HEK293 (cell line): ENCODE results near the gene SGF29.
"Not testable (repeated sequence)": the region's sequence is repeated elsewhere in the genome, so short reads cannot be mapped to it uniquely, and the experiment has no call there.

Experiments used
- CTCF ChIA-PET: fragments of 350-600 bp; formaldehyde crosslinking; extraction: SDS; loops from one replicate; lab custom pipeline; 2021; ENCODE audit warnings: antibody characterized with exemption; lab: Yijun Ruan, JAX
- POLR2A ChIA-PET: fragments of 300-600 bp; formaldehyde crosslinking; extraction: SDS; loops from one replicate; lab custom pipeline; 2020; ENCODE audit warnings: antibody characterized with exemption, inconsistent platforms; lab: Yijun Ruan, JAX
- H3K27ac ChIP-seq: fragments of 200-500 bp; sonication (Bioruptor generic); 2 replicates; pipeline ENCODE4 v1.5.1; 2014; ENCODE audit warnings: low read depth, low read length, control low read depth, inconsistent platforms; ENCODE audit errors: extremely low read depth
- H3K36me3 ChIP-seq, 2 experiments: fragments of 200-500 bp in 1 of 2; sonication (Bioruptor generic) in 1 of 2; 1 replicate in 1 of 2; 2 replicates in 1 of 2; pipeline ENCODE4 v1.5.1; 2014 to 2017; ENCODE audit warnings: inconsistent platforms in 2 of 2, low read length in 2 of 2; ENCODE audit not compliant: control insufficient read depth in 2 of 2, insufficient read depth in 1 of 2
- H3K4me1 ChIP-seq: fragments of 200-500 bp; sonication (Bioruptor generic); 2 replicates; pipeline ENCODE4 v1.5.1; 2014; ENCODE audit warnings: mild to moderate bottlenecking, low read length, inconsistent platforms; ENCODE audit not compliant: control insufficient read depth, insufficient read depth
- H3K4me3 ChIP-seq: 2 replicates; pipeline ENCODE4 v1.5.1; 2011; ENCODE audit warnings: low read depth, mild to moderate bottlenecking, control low read depth, low read length, moderate library complexity
- H3K9me3 ChIP-seq: fragments of 200-500 bp; sonication (Bioruptor generic); 2 replicates; pipeline ENCODE4 v1.5.1; 2014; ENCODE audit warnings: low read depth, low read length, inconsistent platforms; ENCODE audit not compliant: control insufficient read depth, insufficient read depth
- EGR2 ChIP-seq: fragments of 450-650 bp; formaldehyde crosslinking; IDR thresholded peaks from 2 replicates; pipeline ENCODE4 v1.5.1; 2016; ENCODE audit warnings: low read depth, missing biosample characterization, missing genetic modification characterization
- GLIS1 ChIP-seq: fragments of 450-650 bp; formaldehyde crosslinking; IDR thresholded peaks from 2 replicates; pipeline ENCODE4 v1.5.1; 2016; ENCODE audit warnings: missing biosample characterization, missing genetic modification characterization
- HOXA7 ChIP-seq: sonication (generic); formaldehyde crosslinking; IDR thresholded peaks from 2 replicates; pipeline ENCODE4 v1.8.1; 2022; ENCODE audit warnings: missing genetic modification reagents, borderline replicate concordance
- ZFHX2 ChIP-seq: fragments of 450-650 bp; formaldehyde crosslinking; conservative IDR thresholded peaks from 2 replicates; pipeline ENCODE4 v1.5.1; 2016; ENCODE audit warnings: missing biosample characterization, missing genetic modification characterization
- ZIC2 ChIP-seq: fragments of 450-650 bp; formaldehyde crosslinking; IDR thresholded peaks from 2 replicates; pipeline ENCODE4 v1.5.1; 2016; ENCODE audit warnings: missing biosample characterization, missing genetic modification characterization
- ZNF248 ChIP-seq: fragments of 450-650 bp; formaldehyde crosslinking; IDR thresholded peaks from 2 replicates; pipeline ENCODE4 v1.5.1; 2017; ENCODE audit warnings: missing biosample characterization, missing genetic modification characterization
- ZNF26 ChIP-seq: fragments of 450-650 bp; formaldehyde crosslinking; IDR thresholded peaks from 2 replicates; pipeline ENCODE4 v1.5.1; 2016; ENCODE audit warnings: missing biosample characterization, missing genetic modification characterization
- ZNF416 ChIP-seq: fragments of 450-650 bp; formaldehyde crosslinking; IDR thresholded peaks from 2 replicates; pipeline ENCODE4 v1.5.1; 2016; ENCODE audit warnings: missing biosample characterization, missing genetic modification characterization
- ZNF488 ChIP-seq: fragments of 450-650 bp; formaldehyde crosslinking; IDR thresholded peaks from 2 replicates; pipeline ENCODE4 v1.5.1; 2016; ENCODE audit warnings: missing biosample characterization, missing genetic modification characterization
- ZNF544 ChIP-seq: fragments of 450-650 bp; formaldehyde crosslinking; IDR thresholded peaks from 2 replicates; pipeline ENCODE4 v1.5.0; 2017; ENCODE audit warnings: missing biosample characterization, missing genetic modification characterization
- ZNF623 ChIP-seq: fragments of 450-650 bp; formaldehyde crosslinking; IDR thresholded peaks from 2 replicates; pipeline ENCODE4 v1.5.1; 2016; ENCODE audit warnings: missing biosample characterization, missing genetic modification characterization
- ZNF747 ChIP-seq: fragments of 450-650 bp; formaldehyde crosslinking; IDR thresholded peaks from 2 replicates; pipeline ENCODE4 v1.5.1; 2016; ENCODE audit warnings: missing biosample characterization, missing genetic modification characterization
- ZNF76 ChIP-seq: fragments of 450-650 bp; formaldehyde crosslinking; IDR thresholded peaks from 2 replicates; pipeline ENCODE4; 2016; ENCODE audit warnings: low read depth, missing biosample characterization, missing genetic modification characterization, borderline replicate concordance

SGF29 gene

GRCh38 chr16:28592979-28593553 lies 39.3 kb downstream of the SGF29 start (continued):
- TF ChIP-seq ZNF26 (no peak), ZNF747 (tag by site-specific recombination) (no peak), HOXA7 (CRISPR knock-in tag) (no peak), ZNF623 (no peak)
- TF ChIP-seq, all 188 proteins: peak for 0

DNA sequence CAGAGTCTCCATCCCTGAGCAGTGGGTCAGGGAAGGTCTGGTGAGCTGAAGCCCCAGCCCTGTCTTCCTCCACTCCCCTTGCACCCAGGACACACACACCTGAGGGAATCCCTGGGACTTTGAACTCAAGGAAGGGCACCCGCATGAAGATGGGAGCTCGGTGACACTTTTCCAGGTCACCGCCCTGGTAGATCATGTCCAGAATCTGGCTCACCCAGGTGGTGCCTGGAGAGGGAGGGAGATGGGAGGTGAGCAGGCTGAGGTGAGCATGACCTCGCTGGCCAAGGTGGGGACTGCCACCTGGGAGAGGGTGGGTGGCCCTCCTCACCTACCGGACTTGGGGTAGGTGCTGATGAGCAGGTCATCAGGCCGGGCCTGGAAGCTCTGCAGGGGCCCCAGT lies 41.7 kb downstream of the SGF29 start:
- H3K4me1 ChIP-seq, H3K4me3 ChIP-seq, CTCF ChIA-PET, POLR2A ChIA-PET, H3K27ac ChIP-seq, H3K9me3 ChIP-seq: not testable (repeated sequence)
- H3K36me3 ChIP-seq = peaks cover 0 to 12% of the 10 kb centered on the region in 2 experiments; a peak in 1 of 3 replicates

GRCh38 chr16:28596115-28596630 lies 42.5 kb downstream of the SGF29 start:
- H3K4me1 ChIP-seq = no peaks in the 10 kb centered on the region
- peaks cover 0 to 5% of the 10 kb centered on the region in 2 experiments; a peak in 1 of 3 replicates for H3K36me3 ChIP-seq
- H3K9me3 ChIP-seq = no peaks in the 10 kb centered on the region
- H3K27ac ChIP-seq = no peak overlapping the region
- TF ChIP-seq EGR2 (no peak), ZNF248 (no peak), ZNF544 (tag by site-specific recombination) (no peak)
- TF ChIP-seq, all 188 proteins: peak for 0
- H3K4me3 ChIP-seq = no peak overlapping the region
- POLR2A ChIA-PET = no interaction called here
- CTCF ChIA-PET = no interaction called here

DNA sequence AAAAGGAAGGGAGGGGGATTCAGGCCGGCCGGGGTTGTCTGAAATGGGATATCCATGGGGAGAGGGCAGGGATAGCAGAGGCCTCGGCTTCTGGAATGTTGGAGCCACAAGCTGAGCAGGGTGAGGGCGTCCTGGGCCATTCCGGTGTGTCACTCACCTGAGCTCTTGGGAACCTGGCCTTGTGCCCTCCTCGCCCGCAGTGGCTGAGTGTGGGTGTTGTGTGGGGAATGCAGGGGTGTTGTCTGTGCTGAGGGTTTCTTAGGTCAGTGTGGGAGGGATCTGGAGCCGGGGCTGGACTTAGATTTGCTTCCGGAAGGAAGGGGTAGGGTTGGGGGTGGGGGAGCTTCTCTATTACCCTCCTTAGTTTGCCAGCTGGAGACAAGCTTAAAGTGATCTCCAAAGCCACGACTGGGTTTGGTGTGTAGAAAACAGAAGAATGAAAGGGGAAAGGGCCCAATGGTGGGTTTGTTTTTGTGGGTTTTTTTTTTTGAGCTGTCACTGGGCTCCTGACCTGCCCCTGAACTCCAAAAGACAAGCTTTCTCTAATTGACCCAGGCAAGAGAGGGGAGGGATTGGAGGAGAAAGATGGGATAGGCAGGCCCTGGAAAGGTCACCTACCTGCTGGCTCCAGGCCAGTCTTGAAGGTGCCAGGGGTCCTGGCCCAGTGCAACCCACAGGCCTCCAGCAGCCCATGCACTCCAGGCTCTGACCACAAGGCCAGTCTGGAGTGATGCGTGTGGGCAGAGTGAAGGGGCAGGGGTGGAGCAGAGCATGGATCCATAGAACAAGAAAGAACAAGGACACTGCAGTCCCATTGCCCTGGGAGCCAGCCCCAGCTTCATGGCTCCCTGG lies 43.3 kb downstream of the SGF29 start, which contains the start of gene SULT1A2:
SULT1A2 (minus strand) TSS at position 211 of the 852 bp plus-strand sequence. CDS start 1,120 bp downstream, outside the sequence.
- Histone ChIP-seq H3K4me3 (no peak within 1 kb of the TSS), H3K9me3 (no peaks in the 10 kb centered on the region), H3K4me1 (no peaks in the 10 kb centered on the region), H3K27ac (no peak within 1 kb of the TSS)
- CTCF ChIA-PET = interaction anchor here (0.7 kb wide), 1 partner anchor 328 kb away, joined by 3 read pairs; the partner anchor contains the start of gene RABEP2
- POLR2A ChIA-PET = no interaction called here
- no peak for TF ChIP-seq ZNF76 (tag by site-specific recombination)
- no peak for TF ChIP-seq ZNF488 (tag by site-specific recombination)
- TF ChIP-seq ZFHX2 = peak; percentile 74
- peak; percentile 91 for TF ChIP-seq EGR2
- no peak for TF ChIP-seq ZNF416 (tag by site-specific recombination)
- TF ChIP-seq, all 188 proteins: peak for 2
- H3K36me3 ChIP-seq = no peaks in the 10 kb centered on the region

GRCh38 chr16:28597692-28598261 lies 44.1 kb downstream of the SGF29 start:
- Histone ChIP-seq H3K4me3 (no peak overlapping the region), H3K36me3 (no peaks in the 10 kb centered on the region), H3K4me1 (no peaks in the 10 kb centered on the region), H3K9me3 (no peaks in the 10 kb centered on the region), H3K27ac (no peak overlapping the region)
- CTCF ChIA-PET = interaction anchor here (0.6 kb wide), 1 partner anchor 326 kb away, joined by 3 read pairs; no protein-coding TSS in a partner anchor
- no peak for TF ChIP-seq GLIS1
- TF ChIP-seq ZIC2 (tag by site-specific recombination) = peak; percentile 41; the same call in 1 of the 2 replicates
- POLR2A ChIA-PET = no interaction called here

DNA sequence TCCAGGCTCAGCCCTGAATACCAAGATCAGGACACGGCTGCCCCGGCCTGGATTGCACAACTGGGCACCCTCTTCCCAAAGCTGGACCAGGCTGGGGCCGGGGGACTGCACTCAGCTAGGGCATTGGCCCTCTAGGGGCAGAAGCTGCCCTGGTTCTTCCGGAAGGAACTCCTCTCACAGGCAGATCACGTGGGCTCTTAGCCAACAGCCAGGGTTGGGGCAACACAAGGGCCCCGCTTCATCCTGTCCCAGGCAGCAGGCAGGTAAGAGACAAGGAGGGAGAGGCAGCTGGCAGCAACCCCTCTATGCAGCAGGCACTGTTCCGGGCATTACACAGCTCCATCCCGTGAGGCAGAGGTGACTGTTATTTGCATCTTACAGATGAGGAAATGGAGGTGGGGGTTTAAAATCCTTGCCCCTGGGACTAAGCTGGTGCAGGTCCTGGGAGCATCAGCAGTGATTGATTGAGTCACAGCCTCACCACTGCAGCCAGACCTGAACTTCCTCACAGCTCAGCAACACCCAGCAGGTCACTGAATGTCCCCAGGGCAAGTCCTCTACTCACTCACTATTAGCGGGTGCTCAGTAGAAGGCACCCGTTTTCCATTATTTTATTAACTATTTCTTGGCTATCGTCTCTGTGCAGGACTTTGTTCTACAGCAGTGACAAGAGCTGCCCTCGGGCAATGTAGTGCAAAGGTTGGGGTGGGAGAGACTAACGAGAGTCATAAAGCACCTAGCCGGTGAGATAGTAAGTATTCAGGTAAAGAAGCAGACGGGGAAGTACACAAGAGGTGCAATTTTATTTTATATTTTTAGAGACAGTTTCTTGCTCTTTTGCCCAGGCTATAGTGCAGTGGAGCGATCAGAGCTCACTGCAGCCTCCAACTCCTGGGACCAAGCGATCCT lies 45.9 kb downstream of the SGF29 start:
- CTCF ChIA-PET, H3K4me1 ChIP-seq, H3K27ac ChIP-seq, POLR2A ChIA-PET, H3K4me3 ChIP-seq, H3K9me3 ChIP-seq: not testable (repeated sequence)
- H3K36me3 ChIP-seq = peaks cover 0 to 11% of the 10 kb centered on the region in 2 experiments; a peak in 1 of 3 replicates

DNA sequence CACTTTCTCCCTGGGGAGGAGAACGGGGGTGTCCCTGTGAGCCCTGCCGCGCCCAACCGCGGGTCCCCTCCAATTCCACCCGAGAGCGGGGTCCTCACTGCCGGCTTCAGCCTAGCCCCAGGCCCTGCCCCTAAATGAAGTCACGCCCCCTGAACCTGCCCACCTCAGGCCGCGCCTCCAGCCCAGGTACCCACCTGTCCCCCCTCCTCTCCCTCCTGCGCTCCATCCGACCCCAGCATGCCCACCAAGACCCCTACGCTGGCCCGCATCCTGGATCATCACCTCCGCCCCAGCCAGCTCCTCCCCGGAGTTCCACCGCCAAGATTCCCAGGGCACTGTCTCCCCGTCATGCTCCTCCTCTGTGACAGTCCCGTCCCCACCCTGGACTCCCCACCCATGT lies 47.2 kb downstream of the SGF29 start:
- H3K9me3 ChIP-seq, POLR2A ChIA-PET, H3K4me3 ChIP-seq, H3K27ac ChIP-seq, CTCF ChIA-PET, H3K4me1 ChIP-seq: not testable (repeated sequence)
- H3K36me3 ChIP-seq = peaks cover 3 to 15% of the 10 kb centered on the region in 2 experiments; a peak in 2 of 3 replicates
